Thoracic aorta (tissue), 2 donors: Measurements from ENCODE around the gene BBOX1. TPM values are rescaled to one million over a fixed set of nuclear protein-coding genes. Genes with fewer than 3 reads are reported as not detected.

Source experiments
- ATAC-seq: fragments of 150-250 bp; one replicate; pipeline ENCODE4 v1.8.0; 2017; ENCODE audit warnings: low read depth; ENCODE audit not compliant: insufficient number of reproducible peaks, low FRiP score
- DNase-seq: peaks from one replicate; pipeline ENCODE4 v3.0.0-alpha.2; 2020; ENCODE audit warnings: low spot score
- H3K27ac ChIP-seq, 2 donors: fragments of 200-600 bp; sonication (generic); 1 replicate in 1 of 2; 2 replicates in 1 of 2; pipeline ENCODE4 v1.5.1; 2016; ENCODE audit warnings: mild to moderate bottlenecking in 2 of 2, moderate library complexity in 2 of 2
- H3K27me3 ChIP-seq: fragments of 200-600 bp; sonication (generic); replicated peaks from 2 replicates; pipeline ENCODE4 v1.6.0; 2016; ENCODE audit warnings: mild to moderate bottlenecking; ENCODE audit not compliant: insufficient read depth
- H3K36me3 ChIP-seq: fragments of 200-600 bp; sonication (generic); one replicate; pipeline ENCODE4 v1.5.1; 2016
- H3K4me1 ChIP-seq, 2 donors: fragments of 200-600 bp; sonication (generic); 1 replicate in 1 of 2; 2 replicates in 1 of 2; pipeline versions ENCODE4 v1.5.1 to v1.6.0; 2016; ENCODE audit warnings: low read depth in 2 of 2, mild to moderate bottlenecking in 1 of 2; ENCODE audit not compliant: control insufficient read depth in 1 of 2
- H3K4me3 ChIP-seq: fragments of 200-600 bp; sonication (generic); 2 replicates; pipeline ENCODE4 v1.5.1; 2016; ENCODE audit warnings: mild to moderate bottlenecking
- H3K9me3 ChIP-seq: fragments of 200-600 bp; sonication (generic); 2 replicates; pipeline ENCODE4 v1.5.1; 2016
- total RNA-seq, 2 donors: library from RNA; depleted of rRNA; stranded (reverse); fragments of >200 nt; gene quantifications; one replicate each; pipeline versions ENCODE4 v1.1.0 to v1.2.3, GENCODE V29; 2016
- TF ChIP-seq, protein P1 (sequence below): fragments of 200-600 bp; sonication (generic); IDR thresholded peaks from one replicate; pipeline ENCODE4 v1.5.1; 2019; ENCODE audit warnings: antibody characterized with exemption

Gene BBOX1, protein sequence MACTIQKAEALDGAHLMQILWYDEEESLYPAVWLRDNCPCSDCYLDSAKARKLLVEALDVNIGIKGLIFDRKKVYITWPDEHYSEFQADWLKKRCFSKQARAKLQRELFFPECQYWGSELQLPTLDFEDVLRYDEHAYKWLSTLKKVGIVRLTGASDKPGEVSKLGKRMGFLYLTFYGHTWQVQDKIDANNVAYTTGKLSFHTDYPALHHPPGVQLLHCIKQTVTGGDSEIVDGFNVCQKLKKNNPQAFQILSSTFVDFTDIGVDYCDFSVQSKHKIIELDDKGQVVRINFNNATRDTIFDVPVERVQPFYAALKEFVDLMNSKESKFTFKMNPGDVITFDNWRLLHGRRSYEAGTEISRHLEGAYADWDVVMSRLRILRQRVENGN
- not detected for total RNA-seq

DNA sequence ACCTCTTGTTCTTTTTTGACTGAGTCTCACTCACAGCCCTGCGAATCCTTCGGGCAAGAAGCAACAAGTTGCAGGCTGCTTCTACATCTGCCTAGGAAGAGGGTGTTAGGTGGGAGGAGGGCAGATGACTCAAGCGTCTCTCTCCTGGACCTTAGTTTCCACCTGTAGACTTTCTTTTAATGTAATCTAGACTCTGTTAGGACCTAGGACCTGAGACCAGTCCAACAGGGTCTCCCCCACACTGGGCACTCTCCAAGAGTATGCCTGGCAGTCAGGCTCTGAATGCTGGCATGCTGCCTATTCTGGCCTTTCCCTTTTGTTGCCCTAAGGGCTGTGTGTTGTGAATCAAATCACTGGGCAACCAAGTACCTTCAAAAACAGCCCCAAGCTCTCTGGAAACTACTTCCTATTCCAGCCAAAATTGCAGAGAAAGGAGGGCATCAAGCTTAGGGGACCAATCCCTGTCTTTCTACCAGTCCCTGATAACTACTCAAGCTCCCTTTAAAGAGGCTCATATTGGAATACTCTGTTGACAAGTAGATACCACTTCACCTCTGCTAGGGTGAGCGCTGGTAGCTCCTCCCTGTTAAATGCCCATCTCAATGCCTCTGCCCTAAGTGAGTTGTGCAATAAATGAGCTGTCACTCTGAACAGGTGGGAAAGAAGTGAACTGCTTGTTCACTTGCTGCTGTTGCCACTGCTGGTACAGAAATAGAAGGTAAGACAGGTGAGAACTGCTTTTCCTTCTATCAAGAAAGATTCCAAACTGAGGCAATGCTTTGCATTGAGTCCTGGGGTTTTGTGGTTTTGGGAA lies at the start of gene BBOX1:
TSS of gene BBOX1 (plus strand) at position 514 of the 814 bp plus-strand sequence. CDS start 14,616 bp downstream, outside the sequence.
- Histone ChIP-seq H3K27me3 (no peaks in the 10 kb centered on the region), H3K27ac (peak within 1 kb of the TSS in 1 of 2 donors; percentile 31), H3K9me3 (no peaks in the 10 kb centered on the region), H3K4me3 (no peak within 1 kb of the TSS), H3K36me3 (no peaks in the 10 kb centered on the region), H3K4me1 (peaks cover 0 to 15% of the 10 kb centered on the region in 2 donors)
- ATAC-seq (peak; percentile 65), DNase-seq (no peak)
- TF ChIP-seq, protein P1, sequence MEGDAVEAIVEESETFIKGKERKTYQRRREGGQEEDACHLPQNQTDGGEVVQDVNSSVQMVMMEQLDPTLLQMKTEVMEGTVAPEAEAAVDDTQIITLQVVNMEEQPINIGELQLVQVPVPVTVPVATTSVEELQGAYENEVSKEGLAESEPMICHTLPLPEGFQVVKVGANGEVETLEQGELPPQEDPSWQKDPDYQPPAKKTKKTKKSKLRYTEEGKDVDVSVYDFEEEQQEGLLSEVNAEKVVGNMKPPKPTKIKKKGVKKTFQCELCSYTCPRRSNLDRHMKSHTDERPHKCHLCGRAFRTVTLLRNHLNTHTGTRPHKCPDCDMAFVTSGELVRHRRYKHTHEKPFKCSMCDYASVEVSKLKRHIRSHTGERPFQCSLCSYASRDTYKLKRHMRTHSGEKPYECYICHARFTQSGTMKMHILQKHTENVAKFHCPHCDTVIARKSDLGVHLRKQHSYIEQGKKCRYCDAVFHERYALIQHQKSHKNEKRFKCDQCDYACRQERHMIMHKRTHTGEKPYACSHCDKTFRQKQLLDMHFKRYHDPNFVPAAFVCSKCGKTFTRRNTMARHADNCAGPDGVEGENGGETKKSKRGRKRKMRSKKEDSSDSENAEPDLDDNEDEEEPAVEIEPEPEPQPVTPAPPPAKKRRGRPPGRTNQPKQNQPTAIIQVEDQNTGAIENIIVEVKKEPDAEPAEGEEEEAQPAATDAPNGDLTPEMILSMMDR: no peak

- TF ChIP-seq, protein P1: no peak
- H3K4me3 ChIP-seq: peak overlapping the region; percentile 95
- no peak for DNase-seq
Observed at GRCh38 chr11:26992031-26992541, 48.5 kb upstream of the BBOX1 start.

DNA sequence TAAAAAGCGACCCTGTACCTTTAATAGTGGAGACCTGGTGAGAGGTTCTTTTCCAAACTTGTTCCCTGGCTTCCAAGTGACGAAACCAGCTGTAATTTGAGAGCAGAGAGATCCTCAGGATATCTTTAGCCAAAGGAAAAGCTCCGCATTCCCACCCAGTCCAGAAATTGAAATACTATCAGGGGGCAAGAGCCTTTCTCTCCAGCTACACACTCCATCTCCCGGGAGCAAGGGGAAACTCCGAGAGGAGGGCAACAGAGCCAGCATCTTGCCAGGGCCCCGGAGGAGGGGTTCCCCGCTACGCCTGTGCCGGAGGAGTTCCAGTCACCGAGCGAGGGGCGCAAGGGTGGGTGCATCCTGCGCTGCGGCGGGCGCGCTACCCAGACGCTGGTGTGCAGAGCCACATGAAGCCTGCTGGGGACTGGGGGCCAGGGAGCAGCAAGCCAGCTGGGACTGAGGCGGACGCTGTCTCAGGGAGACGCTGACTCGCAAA lies 46.6 kb upstream of the BBOX1 start, which contains the start of gene FIBIN:
TSS of gene FIBIN (plus strand) at position 148 of the 493 bp plus-strand sequence. CDS start 415 bp downstream, outside the sequence.
- no peak for DNase-seq
- H3K36me3 ChIP-seq: peaks cover 3% of the 10 kb centered on the region
- H3K4me1 ChIP-seq: peaks cover 20 to 34% of the 10 kb centered on the region in 2 donors

More at GRCh38 chr11:26992031-26992541, 48.5 kb upstream of the BBOX1 start:
- Histone ChIP-seq H3K36me3 (no peaks in the 10 kb centered on the region), H3K9me3 (no peaks in the 10 kb centered on the region), H3K27me3 (no peaks in the 10 kb centered on the region), H3K4me1 (peaks cover 20 to 42% of the 10 kb centered on the region in 2 donors), H3K27ac (peak overlapping the region; percentile 94 to 98)
- peak; percentile 65 for ATAC-seq

GRCh38 chr11:26994631-26995095 lies 46.0 kb upstream of the BBOX1 start:
- Histone ChIP-seq H3K9me3 (no peaks in the 10 kb centered on the region), H3K4me3 (peak overlapping the region; percentile 95), H3K36me3 (peaks cover 3% of the 10 kb centered on the region), H3K27me3 (no peaks in the 10 kb centered on the region), H3K27ac (peak overlapping the region; percentile 94 to 98), H3K4me1 (peaks cover 20 to 34% of the 10 kb centered on the region in 2 donors)
- ATAC-seq (no peak), DNase-seq (no peak)
- TF ChIP-seq, protein P1: no peak

More for the DNA sequence above, 46.6 kb upstream of the BBOX1 start, which contains the start of gene FIBIN:
- peak within 1 kb of the TSS; percentile 94 to 98 for H3K27ac ChIP-seq
- H3K4me3 ChIP-seq: peak within 1 kb of the TSS; percentile 95
- peak; percentile 50 for ATAC-seq
- TF ChIP-seq, protein P1: peak; percentile 11
- no peaks in the 10 kb centered on the region for H3K27me3 ChIP-seq
- H3K9me3 ChIP-seq: no peaks in the 10 kb centered on the region
